Endodermal cell (in vitro differentiated cells): ENCODE measurements around the gene MDFIC. TPM values are rescaled to one million over a fixed set of nuclear protein-coding genes. Genes with fewer than 3 reads are reported as not detected.

ENCODE experiments used
- DNase-seq: peaks from one replicate; pipeline ENCODE4 v3.0.0-alpha.2; 2017
- H3K27ac ChIP-seq: 2 replicates; pipeline ENCODE4 v1.5.1; 2013; ENCODE audit warnings: mild to moderate bottlenecking, low read depth, low read length, moderate library complexity
- H3K27me3 ChIP-seq: 2 replicates; pipeline ENCODE4 v1.6.1; 2013; ENCODE audit warnings: mild to moderate bottlenecking, low read length, moderate library complexity; ENCODE audit not compliant: insufficient read depth, control insufficient read depth, poor library complexity, severe bottlenecking
- H3K36me3 ChIP-seq: 2 replicates; pipeline ENCODE4 v1.7.0; 2013; ENCODE audit warnings: mild to moderate bottlenecking, low read length, moderate library complexity; ENCODE audit not compliant: control insufficient read depth, insufficient read depth
- H3K4me1 ChIP-seq: one replicate; pipeline ENCODE4 v1.7.0; 2013; ENCODE audit warnings: low read length; ENCODE audit not compliant: control insufficient read depth, insufficient read depth
- H3K4me3 ChIP-seq: 2 replicates; pipeline ENCODE4 v1.5.1; 2013; ENCODE audit warnings: mild to moderate bottlenecking, low read length, moderate library complexity
- H3K9ac ChIP-seq: 2 replicates; pipeline ENCODE4 v1.6.1; 2013; ENCODE audit warnings: mild to moderate bottlenecking, low read length, moderate library complexity; ENCODE audit not compliant: poor library complexity, severe bottlenecking; ENCODE audit errors: extremely low read depth
- H3K9me3 ChIP-seq: 2 replicates; pipeline ENCODE4 v1.6.1; 2013; ENCODE audit warnings: mild to moderate bottlenecking, low read length, moderate library complexity; ENCODE audit not compliant: control insufficient read depth
- H3K27ac Mint-ChIP-seq: 2 replicates; pipeline ENCODE4 v1.8.0; 2020; ENCODE audit warnings: mixed read lengths
- H3K27me3 Mint-ChIP-seq: 2 replicates; pipeline ENCODE4 v1.8.0; 2021; ENCODE audit warnings: mild to moderate bottlenecking, mixed read lengths; ENCODE audit not compliant: insufficient read depth
- H3K36me3 Mint-ChIP-seq: 2 replicates; pipeline ENCODE4 v1.8.0; 2020; ENCODE audit warnings: low read depth, mixed read lengths
- H3K4me1 Mint-ChIP-seq: 2 replicates; pipeline ENCODE4 v1.8.0; 2020; ENCODE audit warnings: mixed read lengths
- H3K4me3 Mint-ChIP-seq: 2 replicates; pipeline ENCODE4 v1.8.0; 2020; ENCODE audit warnings: mild to moderate bottlenecking, moderate library complexity, mixed read lengths
- H3K9me3 Mint-ChIP-seq: 2 replicates; pipeline ENCODE4 v1.8.0; 2020; ENCODE audit warnings: mild to moderate bottlenecking, mixed read lengths
- CTCF ChIP-seq: fragments of 200-600 bp; sonication (generic); conservative IDR thresholded peaks from 2 replicates; pipeline ENCODE4 v1.5.0; 2021; ENCODE audit warnings: antibody characterized with exemption, mild to moderate bottlenecking
- WGBS, 2 experiments: methylation state at CpG; one replicate each; pipeline versions ENCODE4 v1.1.5 to v1.1.7; 2013; ENCODE audit warnings: missing lambda C conversion rate in 2 of 2, mixed read lengths in 1 of 2; ENCODE audit not compliant: insufficient coverage in 1 of 2, insufficient read length in 1 of 2; 5-methylcytosine and 5-hydroxymethylcytosine counted together
- total RNA-seq, 2 donors: library from RNA; stranded (reverse); fragmentation: NEBNext Ultra II Directional in 1 of 2; extraction: Animal tissue kit (Norgen Biotek cat#: 25700) in 1 of 2; gene quantifications; 2 replicates in 1 of 2; 3 replicates in 1 of 2; pipeline ENCODE4 v1.2.1, GENCODE V29; 2021

The MDFIC gene
- total RNA-seq, 2 donors from 2014 or later: 7.4 to 15.1 TPM

GRCh38 chr7:114930829-114931655 lies 9.1 kb downstream of the MDFIC start:
- H3K27ac Mint-ChIP-seq: no peak overlapping the region
- no peaks in the 10 kb centered on the region for H3K4me1 Mint-ChIP-seq

GRCh38 chr7:114931656-114932011 lies 9.7 kb downstream of the MDFIC start:
- Histone ChIP-seq H3K4me1 (no peaks in the 10 kb centered on the region), H3K9ac (no peak overlapping the region), H3K27ac (no peak overlapping the region), H3K27me3 (no peaks in the 10 kb centered on the region), H3K4me3 (no peak overlapping the region), H3K9me3 (no peaks in the 10 kb centered on the region), H3K36me3 (no peaks in the 10 kb centered on the region)
- WGBS, 2 experiments: 90% methylated on average over 5 to 9 of the region's 9 CpGs
- DNase-seq: no peak
- Mint-ChIP-seq H3K4me3 (no peak overlapping the region), H3K36me3 (no peaks in the 10 kb centered on the region), H3K4me1 (no peaks in the 10 kb centered on the region), H3K27me3 (no peaks in the 10 kb centered on the region), H3K9me3 (no peaks in the 10 kb centered on the region), H3K27ac (no peak overlapping the region)
- TF ChIP-seq CTCF: no peak

More at GRCh38 chr7:114930829-114931655, 9.1 kb downstream of the MDFIC start:
- TF ChIP-seq CTCF: no peak
- no peaks in the 10 kb centered on the region for H3K4me1 ChIP-seq
- no peak overlapping the region for H3K9ac ChIP-seq
- whole genome bisulfite sequencing, 2 experiments: 75 to 86% methylated on average over 2 to 6 of the region's 6 CpGs
- H3K27me3 ChIP-seq: no peaks in the 10 kb centered on the region
- no peaks in the 10 kb centered on the region for H3K9me3 ChIP-seq
- no peak overlapping the region for H3K4me3 ChIP-seq
- no peaks in the 10 kb centered on the region for H3K36me3 Mint-ChIP-seq
- DNase-seq: no peak
- H3K36me3 ChIP-seq: no peaks in the 10 kb centered on the region
- H3K27me3 Mint-ChIP-seq: no peaks in the 10 kb centered on the region
- no peaks in the 10 kb centered on the region for H3K9me3 Mint-ChIP-seq
- H3K27ac ChIP-seq: no peak overlapping the region
- no peak overlapping the region for H3K4me3 Mint-ChIP-seq

GRCh38 chr7:114932991-114933390 lies 11.1 kb downstream of the MDFIC start:
- DNase-seq: no peak
- Histone ChIP-seq H3K27me3 (no peaks in the 10 kb centered on the region), H3K36me3 (no peaks in the 10 kb centered on the region), H3K4me3 (no peak overlapping the region), H3K9ac (no peak overlapping the region), H3K27ac (no peak overlapping the region), H3K9me3 (no peaks in the 10 kb centered on the region), H3K4me1 (no peaks in the 10 kb centered on the region)
- no peak overlapping the region for H3K4me3 Mint-ChIP-seq
- H3K27ac Mint-ChIP-seq: no peak overlapping the region
- no peaks in the 10 kb centered on the region for H3K36me3 Mint-ChIP-seq
- no peaks in the 10 kb centered on the region for H3K9me3 Mint-ChIP-seq
- TF ChIP-seq CTCF: no peak
- 85 to 100% methylated on average over 3 to 5 of the region's 5 CpGs for WGBS, 2 experiments
- no peaks in the 10 kb centered on the region for H3K27me3 Mint-ChIP-seq
- H3K4me1 Mint-ChIP-seq: no peaks in the 10 kb centered on the region
